ENCODE measurements around the gene TENM4. TPM values are rescaled to one million over a fixed set of nuclear protein-coding genes. Genes with fewer than 3 reads are reported as not detected.
A peak's percentile ranks its signal among the peaks of the same experiment; 100 is the strongest.

TENM4 gene
- total RNA-seq, 1 donor from 2014 or later: not detected

GRCh38 chr11:78733031-78733430, 707.8 kb downstream of the TENM4 start:
- H3K27me3 Mint-ChIP-seq: peaks cover 11% of the 10 kb centered on the region
- no peak overlapping the region for H3K27ac Mint-ChIP-seq
- H3K9me3 Mint-ChIP-seq: no peaks in the 10 kb centered on the region
- H3K36me3 Mint-ChIP-seq (ENCODE audit: low read depth): no peaks in the 10 kb centered on the region
- H3K4me3 Mint-ChIP-seq: no peak overlapping the region
- intact Hi-C loops (cut with micrococcal nuclease): no loop called here
- no peak for DNase-seq
- no peaks in the 10 kb centered on the region for H3K4me1 Mint-ChIP-seq

DNA sequence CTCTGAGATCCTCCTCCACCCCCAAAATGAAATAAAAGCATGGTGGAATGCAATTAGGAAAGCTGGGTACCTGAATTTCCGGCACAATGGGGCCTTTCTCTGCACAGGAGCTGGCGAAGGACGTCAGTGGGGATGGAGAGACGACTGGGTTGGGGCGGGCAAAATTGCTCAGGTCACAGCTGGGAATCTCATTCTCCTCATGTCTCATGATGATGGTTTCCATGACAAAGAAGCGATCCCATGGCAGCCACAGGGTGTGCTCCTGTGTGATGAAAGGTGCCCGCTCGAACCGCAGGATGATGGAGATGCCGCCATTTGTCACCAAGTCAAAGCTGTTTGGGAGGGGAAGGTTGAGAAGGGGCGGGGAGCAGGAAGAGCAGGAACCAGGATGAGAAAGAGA, 708.6 kb downstream of the TENM4 start:
- DNase-seq: no peak
- no peaks in the 10 kb centered on the region for H3K36me3 Mint-ChIP-seq (ENCODE audit: low read depth)
- intact Hi-C loops (cut with micrococcal nuclease): no loop called here
- no peaks in the 10 kb centered on the region for H3K9me3 Mint-ChIP-seq
- no peaks in the 10 kb centered on the region for H3K4me1 Mint-ChIP-seq
- H3K4me3 Mint-ChIP-seq: no peak overlapping the region
- H3K27ac Mint-ChIP-seq: no peak overlapping the region
- H3K27me3 Mint-ChIP-seq: peaks cover 11% of the 10 kb centered on the region

DNA sequence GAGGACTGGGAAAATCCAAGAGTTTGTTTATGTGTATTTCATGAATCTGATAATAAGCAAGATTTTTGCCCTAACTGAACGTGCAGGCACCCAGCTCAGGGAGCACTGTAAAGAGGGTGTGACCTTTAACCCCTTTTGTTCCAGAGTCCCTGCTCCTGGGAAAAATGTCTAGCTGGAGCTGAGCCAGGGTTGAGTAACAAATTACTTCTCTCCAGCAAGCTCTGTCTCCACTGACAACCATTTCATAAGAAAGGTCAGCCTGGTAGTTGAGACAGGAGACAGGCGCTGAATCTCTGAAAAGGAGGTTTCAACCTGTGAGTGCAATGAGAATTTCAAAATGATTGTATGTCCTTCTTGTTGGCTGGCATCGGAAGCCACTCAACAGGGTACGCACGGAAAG, 709.8 kb downstream of the TENM4 start:
- peaks cover 13% of the 10 kb centered on the region for H3K27me3 Mint-ChIP-seq
- H3K27ac Mint-ChIP-seq: no peak overlapping the region
- H3K4me3 Mint-ChIP-seq: no peak overlapping the region
- no peaks in the 10 kb centered on the region for H3K36me3 Mint-ChIP-seq (ENCODE audit: low read depth)
- no peaks in the 10 kb centered on the region for H3K9me3 Mint-ChIP-seq
- no peaks in the 10 kb centered on the region for H3K4me1 Mint-ChIP-seq
- intact Hi-C loops (cut with micrococcal nuclease): no loop called here
- no peak for DNase-seq

- DNase-seq: no peak
- Mint-ChIP-seq H3K9me3 (no peaks in the 10 kb centered on the region), H3K27ac (no peak overlapping the region), H3K27me3 (peaks cover 16% of the 10 kb centered on the region), H3K4me1 (no peaks in the 10 kb centered on the region), H3K4me3 (no peak overlapping the region), H3K36me3 (ENCODE audit: low read depth) (no peaks in the 10 kb centered on the region)
- intact Hi-C loops (cut with micrococcal nuclease): no loop called here
Observed at GRCh38 chr11:78730267-78730824, 710.5 kb downstream of the TENM4 start.

DNA sequence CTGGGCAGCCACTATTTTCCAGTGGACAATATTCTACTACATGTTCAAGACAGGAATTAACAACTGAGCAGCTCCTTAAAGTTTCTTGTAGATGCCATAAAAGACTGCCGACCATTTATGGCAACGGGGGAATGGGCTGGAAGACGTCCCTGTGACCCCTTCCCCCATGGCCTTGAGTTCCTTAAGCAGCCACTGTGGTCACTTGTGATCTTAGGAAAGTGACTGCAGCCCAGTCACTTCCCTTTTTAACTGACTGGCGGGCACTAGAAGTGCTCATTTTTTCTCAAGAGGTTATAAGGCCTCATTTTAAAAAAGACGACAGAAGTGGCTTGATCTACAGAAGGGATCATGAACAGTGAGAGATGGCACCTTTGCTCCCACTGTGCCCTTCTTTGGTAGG, 713.0 kb downstream of the TENM4 start:
- Mint-ChIP-seq H3K4me1 (peaks cover 2% of the 10 kb centered on the region), H3K27me3 (peaks cover 15% of the 10 kb centered on the region), H3K4me3 (no peak overlapping the region), H3K9me3 (no peaks in the 10 kb centered on the region), H3K27ac (no peak overlapping the region), H3K36me3 (ENCODE audit: low read depth) (no peaks in the 10 kb centered on the region)
- no peak for DNase-seq
- intact Hi-C loops (cut with micrococcal nuclease): no loop called here

DNA sequence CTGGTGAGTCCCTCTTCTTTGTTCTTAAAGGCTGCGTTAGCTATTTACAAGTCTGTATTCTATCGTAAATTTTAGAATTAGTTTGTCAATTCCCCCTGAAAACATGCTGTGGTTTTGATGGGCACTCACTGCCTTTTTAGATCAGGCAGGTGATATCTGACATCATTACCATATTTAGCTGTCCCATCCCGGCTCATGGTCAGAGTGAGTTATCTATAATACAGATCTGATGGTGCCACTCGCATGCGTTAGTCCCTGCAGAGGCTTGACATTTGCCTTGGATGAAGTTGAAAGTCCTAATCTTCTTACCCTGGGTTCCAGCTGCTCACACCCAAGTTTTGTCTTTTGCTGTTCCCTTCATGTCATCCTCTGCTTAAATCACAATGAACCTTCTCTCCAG, 715.6 kb downstream of the TENM4 start:
- intact Hi-C loops (cut with micrococcal nuclease): no loop called here
- no peak overlapping the region for H3K4me3 Mint-ChIP-seq
- H3K9me3 Mint-ChIP-seq: no peaks in the 10 kb centered on the region

DNA sequence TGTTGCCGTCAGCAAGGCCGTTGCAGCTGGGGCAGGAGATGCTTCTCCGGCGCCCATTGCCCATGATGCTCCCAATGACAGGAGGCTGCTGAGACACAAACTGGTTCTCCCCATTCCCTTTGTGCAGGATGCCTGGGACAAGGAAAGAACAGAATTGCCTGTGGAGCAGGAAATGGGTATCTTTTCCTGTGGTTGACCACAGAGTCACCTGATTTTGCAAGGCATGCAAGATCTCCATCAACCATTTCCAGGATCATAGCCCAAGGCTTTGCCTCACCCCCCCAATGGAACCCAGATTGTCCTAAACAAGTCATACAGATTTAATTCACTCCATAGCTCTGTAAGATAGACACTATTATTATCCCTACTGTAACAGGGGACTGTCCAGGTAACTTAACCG, 718.0 kb downstream of the TENM4 start:
- DNase-seq: no peak
- Mint-ChIP-seq H3K27ac (no peak overlapping the region), H3K4me3 (no peak overlapping the region), H3K4me1 (peaks cover 2% of the 10 kb centered on the region), H3K9me3 (no peaks in the 10 kb centered on the region), H3K36me3 (ENCODE audit: low read depth) (no peaks in the 10 kb centered on the region), H3K27me3 (peaks cover 9% of the 10 kb centered on the region)
- intact Hi-C loops (cut with micrococcal nuclease): no loop called here

More for the DNA sequence above, 715.6 kb downstream of the TENM4 start:
- Mint-ChIP-seq H3K4me1 (peaks cover 2% of the 10 kb centered on the region), H3K27me3 (peaks cover 15% of the 10 kb centered on the region), H3K36me3 (ENCODE audit: low read depth) (no peaks in the 10 kb centered on the region), H3K27ac (no peak overlapping the region)
- no peak for DNase-seq

- Mint-ChIP-seq H3K27ac (no peak overlapping the region), H3K4me3 (no peak overlapping the region), H3K4me1 (peaks cover 2% of the 10 kb centered on the region), H3K9me3 (no peaks in the 10 kb centered on the region), H3K27me3 (peaks cover 4% of the 10 kb centered on the region), H3K36me3 (ENCODE audit: low read depth) (no peaks in the 10 kb centered on the region)
- intact Hi-C loops (cut with micrococcal nuclease): no loop called here
- DNase-seq: no peak
Observed at GRCh38 chr11:78720281-78720989, 720.4 kb downstream of the TENM4 start.

DNA sequence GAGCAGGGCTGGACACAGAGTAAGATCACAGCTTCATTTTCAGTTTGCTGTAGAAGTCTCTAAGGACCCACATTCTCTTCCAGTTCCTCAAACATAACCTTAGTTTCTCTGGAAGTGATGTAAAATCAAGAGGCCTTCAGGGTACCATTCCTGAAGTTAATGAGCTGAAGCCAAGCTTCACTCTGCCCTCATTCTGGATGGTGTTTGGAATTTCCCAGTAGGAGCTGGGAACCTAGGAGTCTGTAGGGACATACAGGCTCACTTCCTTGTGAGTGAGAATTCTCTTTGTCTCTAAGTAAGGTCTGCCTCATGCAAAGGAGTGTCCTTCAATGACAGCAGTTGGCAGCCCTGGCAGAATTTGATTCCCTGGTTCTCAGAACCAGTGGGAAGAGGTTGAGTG, 723.8 kb downstream of the TENM4 start:
- no peaks in the 10 kb centered on the region for H3K4me1 Mint-ChIP-seq
- no peak overlapping the region for H3K27ac Mint-ChIP-seq
- H3K27me3 Mint-ChIP-seq: peaks cover 6% of the 10 kb centered on the region
- no peaks in the 10 kb centered on the region for H3K36me3 Mint-ChIP-seq (ENCODE audit: low read depth)
- intact Hi-C loops (cut with micrococcal nuclease): no loop called here
- H3K4me3 Mint-ChIP-seq: no peak overlapping the region
- no peaks in the 10 kb centered on the region for H3K9me3 Mint-ChIP-seq
- DNase-seq: no peak

DNA sequence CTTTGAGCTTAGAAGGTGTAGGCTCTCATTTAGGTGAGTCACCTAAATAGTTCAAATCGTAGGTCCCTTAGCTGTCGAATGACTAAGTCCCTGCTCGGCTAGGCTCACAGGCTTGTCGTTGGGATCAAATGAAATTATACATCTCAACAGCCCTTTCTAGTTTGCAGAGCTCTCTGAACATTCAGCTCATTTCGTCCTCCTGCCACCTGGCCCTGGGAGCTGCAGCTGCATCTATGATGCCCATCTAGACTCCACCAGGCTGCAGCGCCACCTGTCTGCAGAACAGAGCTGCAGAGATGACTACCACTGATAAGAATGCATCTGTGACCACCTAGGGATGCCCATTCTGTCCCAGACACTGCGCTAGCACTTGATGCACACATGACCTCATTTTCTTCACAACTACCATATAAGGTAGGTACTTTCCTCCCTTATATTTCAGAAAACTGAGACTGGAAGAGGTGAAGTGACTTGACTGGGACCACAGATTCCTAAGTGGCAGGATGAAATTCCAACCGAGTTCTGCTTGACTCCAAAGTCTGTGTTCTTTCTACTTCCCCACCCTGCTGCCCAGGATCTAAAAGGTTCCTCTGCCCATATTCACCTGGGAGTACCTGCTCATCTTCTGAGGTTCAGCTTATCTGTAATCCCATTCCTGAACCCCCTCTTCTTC, 725.1 kb downstream of the TENM4 start:
- Mint-ChIP-seq H3K36me3 (ENCODE audit: low read depth) (no peaks in the 10 kb centered on the region), H3K27me3 (peaks cover 6% of the 10 kb centered on the region), H3K27ac (no peak overlapping the region), H3K9me3 (no peaks in the 10 kb centered on the region), H3K4me1 (no peaks in the 10 kb centered on the region), H3K4me3 (no peak overlapping the region)
- DNase-seq: peak; percentile 80
- intact Hi-C loops (cut with micrococcal nuclease): loop anchor here (1.0 kb wide), 1 partner anchor 70 kb away; no protein-coding TSS in a partner anchor

DNA sequence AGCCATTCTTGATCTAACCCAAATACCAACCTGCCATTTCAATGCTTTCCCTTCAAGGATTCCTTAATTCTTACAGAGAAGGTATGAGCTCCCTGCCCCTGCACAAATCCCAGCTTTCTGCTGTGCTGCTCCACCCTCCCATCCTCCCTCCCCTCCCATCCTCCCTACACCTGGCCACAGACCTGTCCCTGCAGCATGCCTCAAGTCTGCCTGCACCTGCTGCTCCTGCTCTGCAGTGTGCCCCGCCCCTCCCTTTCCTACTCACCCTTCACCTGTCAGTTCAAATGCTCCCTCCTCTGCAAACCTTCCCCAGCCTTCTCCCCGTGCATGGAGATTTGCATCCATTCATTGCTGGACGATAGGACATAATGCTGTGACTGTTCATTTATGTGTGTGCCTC, 726.3 kb downstream of the TENM4 start:
- intact Hi-C loops (cut with micrococcal nuclease): no loop called here
- no peaks in the 10 kb centered on the region for H3K9me3 Mint-ChIP-seq
- H3K36me3 Mint-ChIP-seq (ENCODE audit: low read depth): no peaks in the 10 kb centered on the region
- no peak for DNase-seq
- no peak overlapping the region for H3K27ac Mint-ChIP-seq
- no peaks in the 10 kb centered on the region for H3K4me1 Mint-ChIP-seq
- H3K4me3 Mint-ChIP-seq: no peak overlapping the region
- H3K27me3 Mint-ChIP-seq: peaks cover 3% of the 10 kb centered on the region

DNA sequence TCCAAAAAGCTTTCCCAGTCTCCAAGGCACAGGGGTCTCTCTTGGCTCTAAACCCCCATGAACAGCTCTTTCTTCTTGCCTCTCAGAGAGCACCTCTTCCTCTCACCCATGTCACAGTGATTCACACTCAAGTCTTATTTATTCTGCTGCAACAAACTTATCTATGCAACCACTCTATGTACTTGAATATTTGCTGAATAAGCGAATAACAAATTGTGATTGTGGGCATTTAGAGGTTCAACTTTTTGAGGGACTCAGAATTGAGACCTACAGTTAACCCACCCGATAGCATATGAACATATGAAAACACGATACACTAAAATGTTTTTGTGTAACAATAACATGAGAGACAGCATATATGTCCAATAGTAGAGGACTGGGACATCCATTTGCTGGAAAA, 729.1 kb downstream of the TENM4 start:
- intact Hi-C loops (cut with micrococcal nuclease): no loop called here
- H3K9me3 Mint-ChIP-seq: no peaks in the 10 kb centered on the region
- no peak for DNase-seq
- no peaks in the 10 kb centered on the region for H3K4me1 Mint-ChIP-seq
- H3K27ac Mint-ChIP-seq: no peak overlapping the region
- H3K4me3 Mint-ChIP-seq: no peak overlapping the region
- no peaks in the 10 kb centered on the region for H3K36me3 Mint-ChIP-seq (ENCODE audit: low read depth)
- H3K27me3 Mint-ChIP-seq: peaks cover 5% of the 10 kb centered on the region

DNA sequence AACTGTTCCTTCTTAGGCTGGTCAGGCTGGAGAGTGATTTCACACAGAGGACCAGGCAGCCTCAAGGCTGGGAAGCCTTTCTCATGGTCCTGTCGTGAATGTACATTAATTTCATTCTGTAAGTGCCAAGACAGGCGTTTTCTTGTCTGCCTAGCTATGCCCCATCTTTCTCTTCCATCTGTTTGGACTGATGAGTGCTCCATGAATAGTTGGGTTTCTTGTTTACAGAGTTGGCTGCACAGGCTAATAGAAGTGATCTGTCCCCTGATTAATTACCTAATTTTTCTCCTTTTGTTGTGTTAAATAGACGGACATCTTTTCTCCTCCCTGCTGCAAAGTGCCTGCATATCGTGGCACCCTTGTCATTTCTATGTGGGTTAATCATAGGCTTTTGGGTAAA, 730.4 kb downstream of the TENM4 start:
- DNase-seq: no peak
- intact Hi-C loops (cut with micrococcal nuclease): no loop called here
- Mint-ChIP-seq H3K9me3 (no peaks in the 10 kb centered on the region), H3K36me3 (ENCODE audit: low read depth) (no peaks in the 10 kb centered on the region), H3K4me3 (no peak overlapping the region), H3K4me1 (no peaks in the 10 kb centered on the region), H3K27ac (no peak overlapping the region), H3K27me3 (peaks cover 5% of the 10 kb centered on the region)

DNA sequence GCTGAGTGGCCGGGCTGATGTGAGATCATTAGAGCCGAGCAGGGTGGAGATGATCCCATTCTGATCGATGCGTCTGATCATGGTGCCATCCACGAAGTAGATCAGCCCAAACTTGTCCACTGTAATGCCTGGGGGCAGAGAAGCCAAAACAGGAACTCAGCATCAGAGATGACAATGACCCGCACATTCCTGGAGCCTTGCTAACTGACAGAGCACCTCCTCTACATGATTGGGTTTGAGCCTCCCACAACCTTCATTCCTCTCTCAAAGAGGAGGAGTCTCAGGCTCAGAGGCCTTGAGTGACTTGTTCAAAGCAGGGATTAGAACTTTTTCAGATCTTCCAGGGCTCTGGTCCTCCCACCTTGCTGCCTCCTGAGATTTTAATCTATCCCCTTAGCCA, 732.4 kb downstream of the TENM4 start:
- no peak for DNase-seq
- peaks cover 2% of the 10 kb centered on the region for H3K27me3 Mint-ChIP-seq
- H3K36me3 Mint-ChIP-seq (ENCODE audit: low read depth): no peaks in the 10 kb centered on the region
- no peaks in the 10 kb centered on the region for H3K4me1 Mint-ChIP-seq
- no peaks in the 10 kb centered on the region for H3K9me3 Mint-ChIP-seq
- intact Hi-C loops (cut with micrococcal nuclease): no loop called here
- no peak overlapping the region for H3K27ac Mint-ChIP-seq
- H3K4me3 Mint-ChIP-seq: no peak overlapping the region
